Esophagus squamous epithelium (tissue), 4 donors: ENCODE data around the gene KERA.

Source experiments
- CTCF ChIP-seq, 6 experiments: fragments of 450-650 bp in 4 of 6; fragments of 200-600 bp in 2 of 6; sonication (generic) in 2 of 6; IDR thresholded peaks; one replicate each; pipeline ENCODE4 v1.5.1; 2016 to 2019; ENCODE audit warnings: antibody characterized with exemption in 6 of 6, mild to moderate bottlenecking in 4 of 6, moderate library complexity in 4 of 6
- POLR2A ChIP-seq, 4 donors: fragments of 450-650 bp; IDR thresholded peaks; one replicate each; pipeline ENCODE4 v1.6.1; 2017; ENCODE audit warnings: antibody characterized with exemption in 4 of 4, mild to moderate bottlenecking in 4 of 4, moderate library complexity in 3 of 4

DNA sequence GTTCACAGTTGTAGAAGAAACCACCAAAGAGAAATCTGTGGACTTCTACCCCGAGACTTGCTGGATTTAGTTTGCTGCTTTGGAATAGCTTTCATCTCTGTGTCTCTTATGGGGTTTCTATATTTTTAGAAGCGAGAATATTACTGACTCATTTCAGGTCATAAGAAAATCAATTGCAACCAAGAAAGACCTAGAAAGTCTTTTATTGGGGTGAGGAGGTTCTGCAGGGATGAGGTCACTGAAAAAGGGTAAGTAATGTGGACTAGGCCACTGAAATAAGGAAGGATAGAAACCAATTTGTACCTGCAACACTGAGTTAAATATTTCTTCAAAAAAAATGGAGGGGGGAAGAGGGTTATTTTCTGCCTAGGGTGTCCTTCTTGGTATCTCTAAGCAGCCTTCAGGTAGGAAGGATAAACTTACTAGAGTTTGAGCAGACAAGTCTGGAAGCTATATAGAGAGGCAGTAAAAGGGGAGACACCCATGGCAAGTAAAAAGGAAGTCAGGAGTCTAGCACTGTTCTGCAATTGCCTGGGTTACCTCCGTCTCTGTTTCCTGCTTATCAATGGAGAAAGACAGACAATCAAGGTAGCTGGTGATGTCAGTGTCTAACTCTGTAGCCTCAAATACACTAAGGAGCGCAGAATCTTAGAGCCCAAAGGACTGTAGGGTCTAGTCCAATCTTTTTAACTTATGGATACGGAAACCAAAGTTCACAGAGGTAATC is 19.6 kb upstream of the KERA start:
- TF ChIP-seq CTCF (IDR thresholded peaks at IDR 0.05) (no peak), POLR2A (IDR thresholded peaks at IDR 0.05) (no peak)
